Activated T-cell treated with anti-CD3 and anti-CD28 coated beads for 1 hour (primary cell): ENCODE data around the gene HAS3.

ENCODE experiments used
- DNase-seq: peaks from one replicate; pipeline ENCODE4 v3.0.0-alpha.2; 2020; ENCODE audit warnings: low read depth

The HAS3 gene

GRCh38 chr16:69093974-69094373, 11.5 kb upstream of the HAS3 start:
- no peak for DNase-seq

DNA sequence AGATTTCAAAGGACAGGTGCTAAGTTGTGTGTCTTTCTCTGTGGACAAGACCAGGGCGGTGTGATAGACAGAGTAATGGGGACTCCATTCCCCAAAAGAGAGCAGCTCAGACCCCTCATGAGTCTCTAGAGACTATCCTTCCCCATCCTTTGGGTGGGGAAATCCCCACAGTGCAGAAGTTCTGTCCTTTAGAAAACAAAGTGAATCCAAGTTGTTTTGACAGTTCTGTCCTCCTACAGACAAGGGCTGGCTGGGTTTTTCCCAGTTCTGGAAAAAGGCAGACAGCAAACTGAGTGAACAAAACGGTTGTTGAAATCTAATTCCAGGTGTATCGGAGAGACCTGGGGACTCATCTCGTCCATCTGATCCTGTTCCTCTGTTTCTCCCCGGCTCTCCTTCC, 11.0 kb upstream of the HAS3 start:
- DNase-seq: no peak

DNA sequence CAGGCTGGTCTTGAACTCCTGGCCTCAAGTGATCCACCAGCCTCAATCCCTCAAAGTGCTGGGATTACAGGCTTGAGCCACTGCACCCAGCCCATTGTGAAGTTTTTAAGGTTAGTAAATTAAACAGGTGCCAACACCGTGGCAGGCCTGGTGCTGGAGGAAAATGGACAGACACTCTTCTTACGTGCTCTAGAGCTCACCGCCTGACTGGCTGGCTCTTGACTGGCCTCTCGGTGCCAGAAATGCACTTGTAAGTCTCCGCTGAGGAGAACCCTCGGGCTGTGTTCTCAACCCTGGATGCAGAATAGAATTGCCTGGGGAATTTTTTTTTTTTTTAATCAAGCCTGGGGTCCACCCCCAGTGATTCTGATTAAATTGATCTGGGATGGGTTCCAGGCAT, 10.3 kb upstream of the HAS3 start:
- no peak for DNase-seq

DNA sequence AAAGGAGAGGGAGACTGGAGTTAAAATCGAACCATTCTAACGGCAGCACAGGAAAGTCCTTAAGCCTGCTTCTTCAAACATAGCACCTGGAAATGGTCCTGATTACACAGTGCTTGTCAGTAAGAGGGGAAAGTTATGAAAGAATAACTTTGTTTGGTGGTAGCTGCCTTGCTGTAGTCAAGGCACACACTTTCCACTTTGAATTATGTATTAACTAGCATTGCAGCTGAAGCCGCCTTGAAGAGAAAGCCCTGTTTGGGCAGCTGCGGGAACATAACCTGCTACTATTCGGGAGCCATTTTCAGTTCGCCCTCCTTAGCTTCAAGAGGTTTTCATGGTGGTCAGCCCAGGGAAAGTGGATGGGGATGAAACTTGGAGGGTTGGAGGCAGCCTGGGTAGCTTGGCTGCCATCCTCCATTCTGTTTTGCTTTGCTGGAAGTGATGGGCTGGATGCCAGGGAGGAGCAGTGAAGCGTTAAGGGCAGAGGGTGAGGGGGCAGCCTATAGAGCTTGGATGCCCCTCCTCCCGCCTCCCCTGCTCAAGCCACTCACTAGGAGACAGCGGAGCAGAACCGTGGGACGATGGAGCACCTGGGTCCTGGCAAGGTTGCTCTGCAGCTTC, 5.3 kb upstream of the HAS3 start:
- DNase-seq: no peak

DNA sequence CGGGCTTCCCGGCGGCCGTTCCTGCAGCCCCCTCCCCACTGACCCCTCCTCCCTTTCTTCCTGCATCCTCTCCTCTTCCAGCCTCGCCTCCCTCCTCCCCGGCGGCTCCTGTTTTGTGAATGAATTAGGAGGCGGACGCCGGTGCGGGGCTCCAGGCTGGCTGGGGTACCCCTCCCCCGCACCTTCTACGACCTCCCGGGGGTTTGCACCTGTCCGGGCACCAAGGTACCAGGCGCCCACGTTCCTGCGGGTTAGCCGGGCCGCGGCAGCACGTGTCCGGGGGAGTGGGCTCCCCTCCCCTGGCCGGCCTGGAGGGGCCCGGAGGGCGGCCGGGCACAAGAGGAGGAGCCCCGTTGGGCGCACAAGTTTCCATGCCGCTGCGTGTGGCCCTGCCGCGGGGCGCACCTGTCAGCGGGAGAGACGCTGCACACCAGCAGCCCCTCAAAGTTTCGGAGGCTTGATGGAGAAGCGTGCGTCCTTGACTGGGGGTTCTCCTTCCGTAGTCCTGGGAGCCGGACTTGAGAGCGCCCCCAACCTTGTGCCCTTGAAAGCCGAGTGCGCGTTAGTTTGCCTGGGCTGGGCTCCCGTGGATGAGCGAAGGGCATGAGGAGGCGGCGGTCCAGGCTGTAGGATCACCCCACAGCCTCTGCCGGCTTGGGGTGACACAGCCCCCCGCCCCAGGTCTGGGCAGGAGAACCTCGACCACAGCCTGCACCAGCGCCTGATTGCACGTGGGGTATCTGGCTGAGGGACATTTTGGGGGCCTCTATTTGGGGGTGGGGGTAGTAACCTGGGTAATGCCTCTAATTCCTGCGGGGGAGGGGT, 1.2 kb downstream of the HAS3 start:
- DNase-seq: no peak

DNA sequence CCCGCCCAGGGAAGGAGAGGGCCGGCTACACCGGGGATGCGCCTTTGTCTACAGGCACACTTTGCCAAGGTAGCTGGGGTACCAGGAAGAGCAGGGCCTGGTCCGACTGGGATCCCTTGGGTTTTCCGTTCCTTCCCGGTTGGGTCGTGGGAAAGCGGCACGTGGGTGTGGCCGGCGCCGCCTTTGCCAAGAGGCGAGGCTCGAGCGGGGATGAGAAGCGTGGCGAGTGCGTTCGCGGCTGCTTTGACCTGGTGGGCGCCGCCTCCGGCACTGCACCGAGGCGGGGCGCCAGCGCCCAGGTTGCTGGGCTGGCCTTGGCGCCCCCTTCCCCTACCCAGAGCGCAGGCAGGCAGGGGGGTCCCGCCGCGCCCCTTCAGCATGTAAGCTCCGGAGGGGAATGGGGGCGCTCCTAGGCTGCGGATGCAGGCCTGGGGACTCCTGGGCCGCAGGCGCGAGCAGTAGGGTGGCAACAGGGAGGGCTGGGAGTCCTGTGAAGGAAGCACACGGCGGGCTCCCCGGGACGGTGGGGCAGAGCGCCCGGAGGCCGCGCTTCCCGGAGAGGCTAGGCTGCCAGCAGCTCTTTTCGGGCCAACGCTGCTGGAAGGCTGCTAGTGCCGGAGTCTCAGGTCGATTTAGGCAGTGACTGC, 2.0 kb downstream of the HAS3 start:
- no peak for DNase-seq

DNA sequence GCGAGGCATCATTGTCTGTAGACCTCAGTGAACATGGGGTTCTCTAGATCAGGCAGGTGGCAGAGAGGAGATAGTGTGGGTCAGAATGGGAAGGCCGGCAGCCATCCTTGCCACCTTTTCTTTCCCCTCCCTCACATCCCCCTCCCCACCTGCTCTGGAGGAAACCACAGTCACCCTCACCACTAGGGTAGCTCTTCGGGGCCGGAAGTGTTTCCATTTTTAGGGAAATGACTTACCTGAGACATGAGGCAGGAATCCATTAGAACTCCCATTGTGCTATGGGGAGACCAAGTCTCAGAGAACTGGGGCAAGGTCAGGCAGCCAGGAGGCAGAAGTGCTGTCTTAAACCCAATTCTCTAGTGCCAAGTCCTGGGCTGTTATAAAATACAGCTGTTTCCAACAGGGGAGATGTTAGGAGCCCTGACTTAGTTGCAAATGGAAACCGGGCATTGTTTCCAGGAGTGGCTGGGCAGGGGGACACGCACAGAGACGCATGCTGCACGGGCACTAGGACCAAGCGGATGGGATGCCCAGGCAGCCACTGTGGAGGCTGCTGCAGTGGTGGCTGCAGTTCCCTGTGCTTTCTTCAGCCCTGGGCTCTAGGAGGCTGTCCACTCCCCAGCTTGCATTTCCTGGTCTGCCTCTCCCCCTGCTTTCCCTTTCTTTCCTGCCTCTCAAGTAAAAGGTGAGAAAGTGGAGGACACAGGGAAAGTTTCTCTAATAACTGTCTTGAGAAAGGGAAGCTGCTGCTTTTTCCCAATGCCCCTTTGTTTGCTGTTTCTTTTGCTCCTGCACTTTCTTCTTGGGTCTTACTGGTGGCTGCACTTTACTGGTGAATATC, 2.8 kb downstream of the HAS3 start:
- DNase-seq: no peak

DNA sequence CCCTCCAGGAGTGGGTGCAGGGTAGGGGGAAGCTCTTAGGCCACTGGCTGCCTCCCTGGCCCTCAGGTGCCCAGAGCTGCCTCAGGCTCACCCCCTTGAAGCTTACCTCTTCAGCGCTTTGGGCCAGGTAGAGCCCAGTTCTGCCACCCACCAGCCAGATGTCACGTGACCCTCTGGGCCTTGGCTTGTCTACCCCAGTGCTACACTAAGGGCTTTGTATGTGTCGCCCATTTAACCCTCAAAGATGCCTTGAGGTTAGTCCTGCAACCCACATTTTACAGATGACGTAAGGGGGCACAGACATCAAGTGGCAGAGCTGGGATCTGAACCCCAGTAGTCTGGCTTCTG, 3.4 kb downstream of the HAS3 start:
- no peak for DNase-seq

DNA sequence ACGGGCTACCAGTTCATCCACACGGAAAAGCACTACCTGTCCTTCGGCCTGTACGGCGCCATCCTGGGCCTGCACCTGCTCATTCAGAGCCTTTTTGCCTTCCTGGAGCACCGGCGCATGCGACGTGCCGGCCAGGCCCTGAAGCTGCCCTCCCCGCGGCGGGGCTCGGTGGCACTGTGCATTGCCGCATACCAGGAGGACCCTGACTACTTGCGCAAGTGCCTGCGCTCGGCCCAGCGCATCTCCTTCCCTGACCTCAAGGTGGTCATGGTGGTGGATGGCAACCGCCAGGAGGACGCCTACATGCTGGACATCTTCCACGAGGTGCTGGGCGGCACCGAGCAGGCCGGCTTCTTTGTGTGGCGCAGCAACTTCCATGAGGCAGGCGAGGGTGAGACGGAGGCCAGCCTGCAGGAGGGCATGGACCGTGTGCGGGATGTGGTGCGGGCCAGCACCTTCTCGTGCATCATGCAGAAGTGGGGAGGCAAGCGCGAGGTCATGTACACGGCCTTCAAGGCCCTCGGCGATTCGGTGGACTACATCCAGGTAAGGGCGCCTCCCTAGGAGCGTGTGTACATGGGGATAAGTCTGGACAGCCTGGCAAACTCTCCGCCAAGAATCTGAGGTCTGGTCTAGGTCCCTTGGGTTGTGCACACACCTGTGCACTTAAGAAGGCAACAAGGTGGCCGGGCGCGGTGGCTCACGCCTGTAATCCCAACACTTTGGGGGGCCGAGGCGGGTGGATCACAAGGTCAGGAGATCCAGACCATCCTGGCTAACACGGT, 4.2 kb downstream of the HAS3 start:
- no peak for DNase-seq

- DNase-seq: no peak
Measured at GRCh38 chr16:69110406-69110805, 5.0 kb downstream of the HAS3 start.

- DNase-seq: no peak
Measured at GRCh38 chr16:69111216-69111875, 5.9 kb downstream of the HAS3 start.

DNA sequence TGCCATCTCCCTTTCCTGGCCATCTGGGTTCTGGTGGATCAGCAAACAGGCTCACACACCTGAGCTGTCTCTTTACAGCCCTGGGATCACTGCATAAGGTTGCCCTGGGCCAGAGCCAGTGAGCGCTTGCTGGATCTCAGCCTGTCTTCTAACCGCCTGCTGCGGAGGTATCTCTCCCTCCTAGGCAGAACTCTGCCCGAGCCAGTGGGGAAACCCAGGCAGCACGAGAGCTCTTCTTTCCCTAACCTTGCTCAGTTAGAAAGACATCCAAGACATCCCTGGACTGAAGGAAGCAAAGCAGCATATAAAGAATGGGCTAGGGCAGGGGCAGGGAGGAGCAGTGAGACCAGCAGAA, 6.4 kb downstream of the HAS3 start:
- DNase-seq: no peak

DNA sequence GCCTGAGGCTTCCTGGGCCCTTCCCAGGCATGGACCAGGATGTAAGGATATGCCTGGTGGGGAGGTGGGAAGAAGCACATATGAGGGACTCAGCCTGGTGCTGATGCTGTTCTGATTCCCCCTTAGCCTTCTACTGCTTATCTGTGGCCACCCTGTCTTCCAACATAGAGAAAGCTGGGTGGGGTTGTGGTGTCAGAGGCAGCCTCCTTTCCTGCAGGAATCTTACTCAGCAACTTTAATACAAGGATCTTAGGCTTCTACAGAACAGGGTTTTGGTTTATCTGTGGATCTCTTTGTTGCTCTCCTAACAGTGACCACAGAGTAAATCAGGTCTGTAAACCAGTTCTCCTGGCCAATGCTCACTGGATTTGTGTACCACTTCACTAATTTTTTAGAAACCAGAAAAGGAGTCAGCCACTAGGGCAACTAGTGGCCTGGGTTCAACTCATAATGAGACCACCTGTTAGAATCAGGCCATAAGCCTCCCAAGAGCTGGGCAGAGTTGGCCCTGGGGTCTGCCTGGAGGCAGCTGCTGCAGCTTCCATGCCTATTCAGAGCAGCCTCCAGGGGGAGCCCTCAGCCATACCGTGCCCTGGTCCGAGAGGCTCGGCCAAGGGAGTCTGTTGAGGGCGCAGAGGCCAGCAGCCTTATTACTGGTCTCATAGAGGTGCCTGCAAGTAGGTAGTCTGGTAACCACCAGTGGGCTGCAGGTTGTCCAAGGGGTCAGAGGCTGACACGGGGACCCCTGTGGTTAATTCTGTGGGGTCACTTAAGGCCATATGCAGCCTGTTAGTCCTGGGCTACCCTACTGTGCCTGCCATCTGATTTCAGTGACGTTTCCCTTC, 7.1 kb downstream of the HAS3 start:
- DNase-seq: no peak

DNA sequence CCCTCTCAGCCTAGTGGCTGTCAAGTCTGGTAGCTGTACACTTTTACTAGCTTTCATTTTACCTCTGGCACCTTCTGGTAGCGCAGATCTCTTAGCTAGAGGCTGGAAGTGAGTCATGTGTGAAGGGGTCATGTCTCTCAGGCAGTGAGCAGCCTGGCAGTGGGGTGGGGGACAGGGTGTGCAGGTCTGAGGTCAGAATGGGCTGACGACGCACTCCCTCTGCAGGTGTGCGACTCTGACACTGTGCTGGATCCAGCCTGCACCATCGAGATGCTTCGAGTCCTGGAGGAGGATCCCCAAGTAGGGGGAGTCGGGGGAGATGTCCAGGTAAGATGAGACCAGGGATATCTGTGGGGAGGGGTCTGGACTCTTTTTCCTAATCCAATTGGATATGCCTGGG, 7.8 kb downstream of the HAS3 start:
- no peak for DNase-seq

DNA sequence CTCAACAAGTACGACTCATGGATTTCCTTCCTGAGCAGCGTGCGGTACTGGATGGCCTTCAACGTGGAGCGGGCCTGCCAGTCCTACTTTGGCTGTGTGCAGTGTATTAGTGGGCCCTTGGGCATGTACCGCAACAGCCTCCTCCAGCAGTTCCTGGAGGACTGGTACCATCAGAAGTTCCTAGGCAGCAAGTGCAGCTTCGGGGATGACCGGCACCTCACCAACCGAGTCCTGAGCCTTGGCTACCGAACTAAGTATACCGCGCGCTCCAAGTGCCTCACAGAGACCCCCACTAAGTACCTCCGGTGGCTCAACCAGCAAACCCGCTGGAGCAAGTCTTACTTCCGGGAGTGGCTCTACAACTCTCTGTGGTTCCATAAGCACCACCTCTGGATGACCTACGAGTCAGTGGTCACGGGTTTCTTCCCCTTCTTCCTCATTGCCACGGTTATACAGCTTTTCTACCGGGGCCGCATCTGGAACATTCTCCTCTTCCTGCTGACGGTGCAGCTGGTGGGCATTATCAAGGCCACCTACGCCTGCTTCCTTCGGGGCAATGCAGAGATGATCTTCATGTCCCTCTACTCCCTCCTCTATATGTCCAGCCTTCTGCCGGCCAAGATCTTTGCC, 9.0 kb downstream of the HAS3 start:
- no peak for DNase-seq

- no peak for DNase-seq
Measured at GRCh38 chr16:69114976-69115355, 9.5 kb downstream of the HAS3 start.

DNA sequence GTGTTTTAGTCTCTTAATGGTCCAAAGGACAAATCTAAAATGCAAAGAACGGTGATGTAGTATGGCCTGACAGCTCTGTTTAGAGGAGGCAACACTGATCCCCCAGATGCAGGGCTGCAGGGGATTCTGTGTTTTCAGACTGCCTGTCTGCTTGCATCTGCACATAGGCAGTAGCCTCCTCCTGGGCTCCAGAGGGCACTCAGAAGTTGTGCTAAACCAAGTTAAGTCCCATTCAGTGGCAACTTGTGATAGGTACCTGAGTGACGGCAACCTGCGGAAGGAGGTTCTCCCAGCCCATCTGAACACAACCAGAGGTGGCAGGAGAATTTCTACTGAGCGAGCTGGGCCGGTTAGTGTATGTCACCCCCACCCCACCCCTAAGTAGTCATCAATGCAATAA, 9.9 kb downstream of the HAS3 start:
- DNase-seq: no peak

- no peak for DNase-seq
Measured at GRCh38 chr16:69115837-69116236, 10.4 kb downstream of the HAS3 start.

GRCh38 chr16:69116256-69116875, 10.9 kb downstream of the HAS3 start:
- no peak for DNase-seq

DNA sequence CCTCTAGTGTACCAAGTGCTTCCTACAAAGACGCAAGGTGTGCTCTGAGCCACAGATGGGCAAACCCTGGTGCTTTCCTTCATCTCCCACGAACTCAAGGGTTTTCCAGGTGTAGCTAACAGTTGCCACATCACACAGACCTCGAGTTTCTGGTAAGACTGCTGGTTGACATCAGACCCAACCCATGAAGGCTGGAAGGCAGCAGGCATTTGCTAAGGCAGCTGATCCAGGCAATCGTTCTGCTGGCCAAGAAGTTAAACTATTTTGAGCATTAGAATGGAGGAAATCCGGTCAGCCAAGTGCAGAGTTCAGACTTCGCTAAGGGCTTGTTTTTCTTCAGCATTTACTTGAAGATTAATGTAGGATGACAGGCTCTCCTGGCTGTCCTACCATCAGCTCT, 11.5 kb downstream of the HAS3 start:
- DNase-seq: no peak
